GM12892 (cell line): ENCODE data around the gene TLX2.

Experiments
- POLR2A ChIP-seq: IDR thresholded peaks from 2 replicates; pipeline ENCODE4 v1.6.1; 2011; ENCODE audit warnings: low read depth, low read length, control low read depth
- TAF1 ChIP-seq: IDR thresholded peaks from 2 replicates; pipeline ENCODE4 v1.6.1; 2011; ENCODE audit warnings: low read depth, mild to moderate bottlenecking, control low read depth, low read length, borderline replicate concordance

DNA sequence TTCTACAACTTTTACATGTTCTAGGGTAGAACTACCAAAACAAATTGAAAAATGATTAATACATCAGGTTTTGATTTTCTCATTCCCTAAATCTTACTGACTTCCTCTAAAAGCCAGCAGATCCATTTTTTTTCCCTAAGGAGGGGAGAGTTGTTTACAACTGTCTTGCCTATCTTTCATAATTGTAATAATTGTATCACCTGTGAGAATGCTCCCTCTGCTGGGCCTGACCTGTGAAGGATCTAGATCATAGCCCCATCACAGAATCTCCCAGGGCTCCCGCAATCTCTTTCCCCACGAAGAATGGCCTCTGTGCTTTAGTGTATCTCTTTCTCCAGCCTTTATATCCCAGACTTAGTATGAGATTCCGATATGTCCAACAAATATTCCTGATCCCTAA is 30.4 kb downstream of the TLX2 start:
- TF ChIP-seq TAF1 (no peak), POLR2A (no peak)
